Activated B cell treated with CpG ODN at 0.5 μM for 24 hours (primary cell): Measurements from ENCODE around the gene NPHP4. TPM values are rescaled to one million over a fixed set of nuclear protein-coding genes. Genes with fewer than 3 reads are reported as not detected.

Experiments
- ATAC-seq: fragments of 200-7000 bp; cut with Tn5 transposase; one replicate; pipeline ENCODE4 v1.10.0; 2021; ENCODE audit warnings: low read depth, mild to moderate bottlenecking, moderate library complexity
- CTCF ChIA-PET: fragments of 350-600 bp; sonication (Branson Sonifier 250); formaldehyde crosslinking; loops from one replicate; lab custom pipeline; 2021; ENCODE audit warnings: antibody characterized with exemption; lab: Charles Lee
- POLR2A ChIA-PET: fragments of 350-600 bp; sonication (Branson Sonifier 250); formaldehyde crosslinking; loops from one replicate; lab custom pipeline; 2021; ENCODE audit warnings: antibody characterized with exemption; lab: Charles Lee
- DNase-seq: peaks from one replicate; pipeline ENCODE4 v3.0.0; 2022
- H3K27ac Mint-ChIP-seq: one replicate; pipeline ENCODE4 v1.8.0; 2020; ENCODE audit warnings: mixed read lengths
- H3K27me3 Mint-ChIP-seq: one replicate; pipeline ENCODE4 v1.8.0; 2021; ENCODE audit warnings: mixed read lengths
- H3K36me3 Mint-ChIP-seq: one replicate; pipeline ENCODE4 v1.8.0; 2021; ENCODE audit warnings: low read depth, mixed read lengths
- H3K4me1 Mint-ChIP-seq: one replicate; pipeline ENCODE4 v1.8.0; 2021; ENCODE audit warnings: mixed read lengths
- H3K4me3 Mint-ChIP-seq: one replicate; pipeline ENCODE4 v1.8.0; 2020; ENCODE audit warnings: mild to moderate bottlenecking, mixed read lengths
- H3K9me3 Mint-ChIP-seq: one replicate; pipeline ENCODE4 v1.8.0; 2020; ENCODE audit warnings: mixed read lengths
- CTCF ChIP-seq: fragments of 200-600 bp; IDR thresholded peaks from one replicate; pipeline ENCODE4 v1.8.0; 2022; ENCODE audit warnings: antibody characterized with exemption, mild to moderate bottlenecking
- intact Hi-C: fragments of 100-400 bp; cut with micrococcal nuclease; formaldehyde crosslinking; loops from one replicate; pipeline ENCODE4 v1.15.1; 2024
- total RNA-seq: library from RNA; stranded (reverse); gene quantifications from 2 replicates; pipeline ENCODE4 v1.2.3, GENCODE V29; 2022

NPHP4 gene
- total RNA-seq, 1 donor from 2014 or later, result 8.0 TPM

DNA sequence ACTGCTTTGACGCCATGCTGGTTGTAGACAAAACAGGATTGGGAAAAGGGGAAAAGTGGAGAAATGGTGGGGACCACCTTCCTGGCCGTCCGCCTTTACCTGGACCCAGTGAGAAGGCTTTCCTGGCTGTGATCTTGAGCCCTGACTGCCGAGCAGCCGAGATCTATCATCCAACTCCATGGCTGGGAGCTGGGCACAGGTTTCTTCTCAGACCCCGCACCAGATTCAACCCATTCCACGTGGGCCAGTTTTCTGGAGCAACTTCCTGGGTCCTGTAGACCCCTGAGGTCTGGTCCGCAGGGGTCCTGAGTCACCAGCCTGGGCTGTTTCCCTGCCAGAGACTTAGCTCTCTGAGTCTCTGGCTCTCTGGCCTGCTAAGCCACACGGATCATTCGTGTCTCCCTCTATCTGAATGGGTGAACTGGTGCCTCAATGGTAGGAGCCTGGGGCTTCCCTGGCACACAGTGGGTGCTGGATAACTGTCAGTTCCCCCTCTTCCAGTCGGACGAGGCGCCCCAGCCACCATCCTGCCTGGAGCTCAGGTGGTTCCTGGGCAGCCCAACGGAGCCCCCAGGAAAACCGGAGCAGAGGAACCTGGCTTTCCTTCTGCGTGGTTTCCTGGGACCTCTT, 4.5 kb upstream of the NPHP4 start:
- Mint-ChIP-seq H3K4me1 (peaks cover 28% of the 10 kb centered on the region), H3K9me3 (no peaks in the 10 kb centered on the region), H3K4me3 (no peak overlapping the region), H3K27ac (no peak overlapping the region), H3K36me3 (peaks cover 4% of the 10 kb centered on the region), H3K27me3 (no peaks in the 10 kb centered on the region)
- POLR2A ChIA-PET, result no interaction called here
- ATAC-seq (no peak), DNase-seq (no peak)
- TF ChIP-seq CTCF, result no peak
- CTCF ChIA-PET, result no interaction called here
- intact Hi-C loops, result no loop called here

GRCh38 chr1:5995871-5996630, 3.8 kb upstream of the NPHP4 start:
- ChIA-PET POLR2A (no interaction called here), CTCF (no interaction called here)
- H3K27me3 Mint-ChIP-seq, result no peaks in the 10 kb centered on the region
- H3K4me1 Mint-ChIP-seq, result peaks cover 31% of the 10 kb centered on the region
- no peak for ATAC-seq
- H3K9me3 Mint-ChIP-seq, result no peaks in the 10 kb centered on the region
- no peak for DNase-seq
- no peak for TF ChIP-seq CTCF
- H3K36me3 Mint-ChIP-seq, result peaks cover 4% of the 10 kb centered on the region
- intact Hi-C loops, result no loop called here
- H3K27ac Mint-ChIP-seq, result no peak overlapping the region
- H3K4me3 Mint-ChIP-seq, result no peak overlapping the region

- peaks cover 36% of the 10 kb centered on the region for H3K4me1 Mint-ChIP-seq
- peaks cover 4% of the 10 kb centered on the region for H3K36me3 Mint-ChIP-seq
Observed at GRCh38 chr1:5994713-5995621, 2.7 kb upstream of the NPHP4 start.

GRCh38 chr1:5993556-5994491, 1.6 kb upstream of the NPHP4 start:
- intact Hi-C loops, result loop anchor here (2.0 kb wide), 2 partner anchors 205 to 243 kb away; partner anchors contain the start of gene RPL22
- peak overlapping the region; percentile 84 for H3K27ac Mint-ChIP-seq
- peaks cover 4% of the 10 kb centered on the region for H3K36me3 Mint-ChIP-seq
- TF ChIP-seq CTCF, result no peak
- ChIA-PET CTCF (interaction anchor here (1.1 kb wide), 1 partner anchor 32 kb away, joined by 3 read pairs; no protein-coding TSS in a partner anchor), POLR2A (interaction anchor here (0.9 to 3.9 kb wide), 6 partner anchors 8 to 205 kb away, joined by 3 to 73 read pairs (median 7); no protein-coding TSS in a partner anchor)
- no peaks in the 10 kb centered on the region for H3K9me3 Mint-ChIP-seq
- ATAC-seq (no peak), DNase-seq (no peak)
- peak overlapping the region; percentile 94 for H3K4me3 Mint-ChIP-seq
- H3K4me1 Mint-ChIP-seq, result peaks cover 34% of the 10 kb centered on the region
- H3K27me3 Mint-ChIP-seq, result no peaks in the 10 kb centered on the region

More at GRCh38 chr1:5994713-5995621, 2.7 kb upstream of the NPHP4 start:
- H3K27me3 Mint-ChIP-seq, result no peaks in the 10 kb centered on the region
- peak overlapping the region; percentile 84 for H3K27ac Mint-ChIP-seq
- DNase-seq (no peak), ATAC-seq (peak; percentile 8)
- ChIA-PET CTCF (interaction anchor here (1.1 kb wide), 1 partner anchor 31 kb away, joined by 3 read pairs; no protein-coding TSS in a partner anchor), POLR2A (interaction anchor here (3.9 kb wide), 1 partner anchor 31 kb away, joined by 73 read pairs; no protein-coding TSS in a partner anchor)
- peak overlapping the region; percentile 94 for H3K4me3 Mint-ChIP-seq
- no peak for TF ChIP-seq CTCF
- intact Hi-C loops, result no loop called here
- no peaks in the 10 kb centered on the region for H3K9me3 Mint-ChIP-seq
